GM13976 (cell line): ENCODE results near the gene SH2D6.
"Not testable (repeated sequence)": the region's sequence is repeated elsewhere in the genome, so short reads cannot be mapped to it uniquely, and the experiment has no call there.

Experiments
- DNase-seq: peaks from one replicate; pipeline ENCODE4 v3.0.0; 2012; ENCODE audit warnings: low spot score
- in situ Hi-C: fragments of 300-500 bp; cut with MboI; formaldehyde crosslinking; loops from one replicate; pipeline ENCODE4 v1.12.0; 2022; ENCODE audit warnings: low sequenced_read_pairs, mixed read lengths, inconsistent platforms; ENCODE audit not compliant: unreplicated experiment
- TF ChIP-seq, protein P1 (sequence below): IDR thresholded peaks from 2 replicates; pipeline ENCODE4 v1.5.1; 2012; ENCODE audit warnings: borderline replicate concordance, mild to moderate bottlenecking; ENCODE audit not compliant: insufficient read depth; ENCODE audit errors: extremely low read depth, missing control alignments, control extremely low read depth

Gene SH2D6

DNA sequence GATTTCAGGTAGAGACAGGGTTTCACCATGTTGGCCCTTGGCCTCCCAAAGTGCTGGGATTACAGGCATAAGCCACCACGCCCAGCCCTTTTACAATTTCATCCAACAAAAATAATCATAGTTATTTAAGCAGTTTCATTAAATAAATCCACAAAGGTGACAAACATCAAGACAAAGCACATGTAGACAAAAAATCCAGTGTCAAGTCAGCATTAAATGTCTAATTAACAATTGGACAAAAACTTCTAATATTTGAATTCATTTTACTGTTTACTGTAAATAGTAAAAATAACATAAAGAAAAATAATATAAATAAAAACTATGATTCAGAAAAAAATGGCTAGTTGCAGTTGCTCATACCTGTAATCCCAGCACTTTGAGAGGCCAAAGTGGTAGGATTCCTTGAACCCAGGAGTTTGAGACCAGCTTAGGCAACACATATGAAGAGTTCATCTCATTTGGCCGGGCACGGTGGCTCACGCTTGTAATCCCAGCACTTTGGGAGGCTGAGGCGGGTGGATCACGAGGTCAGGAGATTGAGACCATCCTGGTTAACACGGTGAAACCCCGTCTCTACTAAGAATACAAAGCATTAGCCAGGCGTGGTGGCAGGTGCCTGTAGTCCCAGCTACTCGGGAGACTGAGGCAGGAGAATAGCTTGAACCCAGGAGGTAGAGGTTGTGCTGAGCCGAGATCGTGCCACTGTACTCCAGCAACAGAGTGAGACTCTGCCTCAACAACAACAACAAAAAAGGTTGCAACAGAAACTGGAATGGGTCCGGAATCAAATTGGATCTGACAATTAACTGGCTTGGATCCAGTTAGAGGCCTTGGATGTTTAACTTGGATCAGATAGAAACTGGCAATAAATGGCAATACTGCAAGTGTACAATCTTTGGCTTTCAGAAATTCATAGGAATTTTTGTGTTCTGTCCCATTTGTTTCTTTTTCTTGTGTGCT is 63.6 kb downstream of the SH2D6 start:
- in situ Hi-C loops: no loop called here
- TF ChIP-seq, protein P1, sequence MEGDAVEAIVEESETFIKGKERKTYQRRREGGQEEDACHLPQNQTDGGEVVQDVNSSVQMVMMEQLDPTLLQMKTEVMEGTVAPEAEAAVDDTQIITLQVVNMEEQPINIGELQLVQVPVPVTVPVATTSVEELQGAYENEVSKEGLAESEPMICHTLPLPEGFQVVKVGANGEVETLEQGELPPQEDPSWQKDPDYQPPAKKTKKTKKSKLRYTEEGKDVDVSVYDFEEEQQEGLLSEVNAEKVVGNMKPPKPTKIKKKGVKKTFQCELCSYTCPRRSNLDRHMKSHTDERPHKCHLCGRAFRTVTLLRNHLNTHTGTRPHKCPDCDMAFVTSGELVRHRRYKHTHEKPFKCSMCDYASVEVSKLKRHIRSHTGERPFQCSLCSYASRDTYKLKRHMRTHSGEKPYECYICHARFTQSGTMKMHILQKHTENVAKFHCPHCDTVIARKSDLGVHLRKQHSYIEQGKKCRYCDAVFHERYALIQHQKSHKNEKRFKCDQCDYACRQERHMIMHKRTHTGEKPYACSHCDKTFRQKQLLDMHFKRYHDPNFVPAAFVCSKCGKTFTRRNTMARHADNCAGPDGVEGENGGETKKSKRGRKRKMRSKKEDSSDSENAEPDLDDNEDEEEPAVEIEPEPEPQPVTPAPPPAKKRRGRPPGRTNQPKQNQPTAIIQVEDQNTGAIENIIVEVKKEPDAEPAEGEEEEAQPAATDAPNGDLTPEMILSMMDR: no peak
- DNase-seq: no peak

DNA sequence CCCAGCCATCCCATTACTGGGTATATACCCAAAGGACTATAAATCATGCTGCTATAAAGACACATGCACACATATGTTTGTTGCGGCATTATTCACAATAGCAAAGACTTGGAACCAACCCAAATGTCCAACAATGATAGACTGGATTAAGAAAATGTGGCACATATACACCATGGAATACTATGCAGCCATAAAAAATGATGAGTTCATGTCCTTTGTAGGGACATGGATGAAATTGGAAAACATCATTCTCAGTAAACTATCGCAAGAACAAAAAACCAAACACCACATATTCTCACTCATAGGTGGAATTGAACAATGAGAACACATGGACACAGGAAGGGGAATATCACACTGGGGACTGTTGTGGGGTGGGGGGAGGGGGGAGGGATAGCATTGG is 66.1 kb downstream of the SH2D6 start:
- DNase-seq, in situ Hi-C loops: not testable (repeated sequence)

DNA sequence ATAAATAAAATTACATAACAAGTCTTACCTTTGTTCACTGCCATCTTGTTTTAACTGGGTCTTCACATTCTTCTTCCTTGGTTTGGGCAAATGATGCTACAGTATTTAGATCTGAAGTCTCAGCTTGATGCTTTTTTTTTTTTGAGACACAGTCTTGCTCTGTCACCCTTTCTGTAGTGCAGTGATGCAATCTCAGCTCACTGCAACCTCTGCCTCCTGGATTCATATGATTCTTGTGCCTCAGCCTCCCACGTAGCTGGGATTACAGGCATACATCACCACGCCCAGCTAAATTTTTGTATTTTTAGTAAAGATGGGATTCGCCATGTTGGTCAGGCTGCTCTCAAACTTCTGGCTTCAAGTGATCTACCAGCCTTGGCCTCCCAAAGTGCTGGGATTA is 67.3 kb downstream of the SH2D6 start:
- in situ Hi-C loops: no loop called here
- no peak for DNase-seq
- TF ChIP-seq, protein P1: no peak
